Bone marrow (tissue), 2 donors: ENCODE data around the gene SP3.
"Not testable (repeated sequence)": the region's sequence is repeated elsewhere in the genome, so short reads cannot be mapped to it uniquely, and the experiment has no call there.

ENCODE experiments used
- DNase-seq, 2 donors: peaks; one replicate each; lab custom pipeline; 2025; lab: John Stamatoyannopoulos, UW

SP3 gene

DNA sequence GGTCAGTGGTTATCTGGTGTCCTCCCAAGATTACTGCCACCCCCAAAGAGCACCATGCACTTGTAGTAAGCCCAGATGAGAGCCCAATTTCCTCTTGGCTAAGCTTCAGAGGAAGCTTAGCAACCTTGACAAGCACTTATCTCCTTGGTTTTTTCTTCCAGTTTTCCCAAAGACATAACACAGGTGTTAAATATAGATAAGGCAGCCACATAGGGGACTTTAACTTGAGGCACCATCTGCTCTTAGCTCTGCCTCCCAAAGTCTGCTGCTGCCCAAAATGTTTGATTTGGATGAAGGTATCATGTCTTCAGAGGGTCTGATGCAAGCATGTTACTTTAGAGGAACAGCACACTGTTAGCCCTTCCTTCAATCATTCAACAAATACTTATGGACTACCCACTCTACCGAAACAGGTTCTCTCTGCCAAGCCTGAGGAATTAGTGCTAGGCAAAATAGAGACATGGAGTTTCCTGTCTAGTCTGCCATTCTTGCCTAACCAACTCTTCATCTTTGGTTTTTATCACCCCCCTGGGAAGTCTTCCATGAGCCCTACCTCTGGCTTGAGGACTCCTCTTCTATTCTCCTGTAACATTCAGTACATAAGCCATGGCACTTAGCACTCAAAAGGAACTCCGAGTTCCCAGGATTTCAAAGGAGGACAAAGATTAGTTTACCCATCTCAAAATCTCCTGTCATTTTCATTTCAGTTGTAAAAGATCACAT is 73.7 kb downstream of the SP3 start:
- no peak for DNase-seq

DNA sequence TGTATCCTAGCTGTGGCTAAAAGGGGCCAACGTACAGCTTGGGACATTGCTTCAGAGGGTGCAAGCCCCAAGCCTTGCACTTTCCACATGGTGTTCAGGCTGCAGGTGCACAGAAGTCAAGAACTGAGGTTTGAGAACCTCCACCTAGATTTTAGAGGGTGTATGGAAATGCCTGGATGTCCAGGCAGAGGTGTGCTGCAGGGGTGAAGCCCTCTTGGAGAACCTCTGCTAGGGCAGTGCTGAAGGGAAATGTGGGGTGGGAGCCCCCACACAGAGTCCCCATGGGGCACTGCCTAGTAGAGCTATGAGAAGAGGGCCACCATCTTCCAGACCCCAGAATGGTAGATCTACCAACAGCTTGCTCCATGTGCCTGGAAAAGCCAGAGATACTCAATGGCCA is 75.7 kb downstream of the SP3 start:
- DNase-seq: not testable (repeated sequence)

DNA sequence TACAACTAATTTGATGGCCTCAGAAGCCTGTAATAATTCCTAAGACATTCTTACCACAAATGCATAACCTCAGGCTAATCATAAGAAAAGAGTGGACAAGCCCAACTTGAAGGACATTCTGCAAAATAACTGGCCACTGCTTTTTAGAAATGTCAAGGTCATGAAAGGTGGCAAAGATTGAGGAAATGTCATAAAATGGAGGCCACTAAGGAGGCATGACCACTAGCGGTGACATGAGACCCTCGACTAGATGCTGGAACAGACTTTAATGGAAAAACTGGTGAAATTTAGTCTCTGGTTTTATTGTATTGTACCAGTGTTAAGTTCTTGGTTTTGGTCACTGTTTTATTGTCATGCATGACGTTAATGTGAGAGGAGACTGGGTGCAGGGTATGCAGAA is 78.6 kb downstream of the SP3 start:
- no peak for DNase-seq

DNA sequence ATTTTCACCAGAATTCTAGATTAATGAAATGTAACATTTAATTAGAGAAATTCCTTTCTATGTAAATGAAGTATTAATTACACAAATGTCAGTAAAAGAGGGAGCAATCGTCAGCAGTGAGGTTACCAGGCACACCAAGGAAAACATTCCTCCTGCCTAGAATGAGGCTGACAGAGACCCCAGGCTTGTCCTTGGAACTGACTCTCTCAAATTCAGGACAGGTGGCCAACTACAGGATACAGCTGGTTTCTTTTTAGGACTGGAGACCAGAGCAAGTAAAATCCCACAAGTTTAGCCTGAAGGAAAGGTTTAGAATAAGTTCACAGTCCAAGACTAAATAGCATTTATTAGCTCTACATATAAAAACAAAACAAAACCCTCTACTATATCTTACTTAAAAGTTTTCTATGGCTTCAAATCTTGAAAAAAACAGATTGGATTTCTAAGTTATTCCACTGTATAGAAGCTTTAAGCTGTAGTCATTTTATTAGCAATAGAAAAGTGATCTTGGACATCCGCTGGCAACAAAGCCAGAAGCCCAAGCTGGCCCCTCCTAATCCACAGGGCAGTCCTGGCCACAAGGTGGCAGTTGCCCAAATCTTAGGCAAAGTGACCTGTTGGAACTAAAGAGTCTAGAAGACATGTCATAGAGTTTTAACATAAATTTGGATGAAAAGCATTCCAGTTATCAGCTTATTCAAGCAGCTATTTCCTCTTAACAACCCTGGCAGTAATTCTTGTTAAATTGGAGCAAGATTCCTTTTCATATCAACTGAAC is 81.0 kb downstream of the SP3 start:
- no peak for DNase-seq

DNA sequence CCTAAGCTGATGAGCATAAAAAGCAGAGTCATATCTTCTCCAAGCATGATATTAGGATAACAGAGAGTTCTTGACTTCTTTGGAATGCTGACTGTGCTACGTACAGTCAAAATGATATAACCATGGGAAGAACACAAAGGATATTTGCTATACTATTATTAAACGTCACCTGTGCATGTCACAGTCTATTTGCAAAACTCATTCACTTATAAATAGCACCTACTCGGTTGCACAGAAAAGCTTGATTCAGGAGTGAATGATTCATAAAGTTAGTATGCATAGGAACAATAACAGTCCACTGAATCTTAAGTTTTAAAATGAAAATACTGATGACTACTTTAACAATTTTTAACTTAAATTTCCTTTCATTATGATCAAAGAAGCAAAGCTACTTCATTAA is 83.3 kb downstream of the SP3 start:
- no peak for DNase-seq

DNA sequence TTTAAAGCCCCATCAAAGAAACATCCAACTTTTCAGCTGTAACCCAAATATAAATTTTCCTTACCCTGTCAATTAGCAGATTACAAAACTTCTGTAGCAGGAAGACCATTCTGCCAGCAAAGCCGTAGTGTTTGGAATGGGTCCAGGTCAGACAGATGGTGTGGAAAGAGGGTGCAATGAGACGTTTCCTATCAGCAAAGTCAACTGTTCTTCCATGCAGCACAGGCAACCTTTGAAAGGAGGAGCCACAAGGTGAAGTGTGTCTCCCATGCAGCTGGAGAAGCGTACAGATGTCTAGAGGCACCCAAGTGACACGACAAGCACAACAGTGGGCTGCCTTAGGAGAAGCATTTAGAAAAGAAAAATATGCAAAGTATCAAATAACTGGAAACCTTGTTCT is 83.7 kb downstream of the SP3 start:
- DNase-seq: peak in 1 of 2 donors; percentile 67

DNA sequence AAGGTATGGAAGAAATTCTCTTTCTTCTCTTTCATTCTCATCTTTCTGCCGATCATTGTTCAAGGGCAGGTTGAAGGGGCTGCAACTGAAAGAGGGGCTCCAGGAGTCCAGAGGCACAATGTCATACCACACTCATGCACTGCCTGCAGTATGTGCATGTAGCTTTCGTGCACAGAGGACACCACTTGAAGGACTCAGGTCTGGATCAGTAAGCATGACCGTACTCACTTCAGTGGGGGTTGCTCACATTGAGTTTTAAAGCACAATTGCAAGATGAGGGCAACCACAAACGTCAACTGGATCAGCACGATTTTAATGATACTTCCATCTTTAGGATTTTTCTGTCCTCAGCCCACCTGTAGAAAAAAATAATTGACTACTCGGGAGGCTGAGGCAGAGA is 84.6 kb downstream of the SP3 start:
- no peak for DNase-seq

DNA sequence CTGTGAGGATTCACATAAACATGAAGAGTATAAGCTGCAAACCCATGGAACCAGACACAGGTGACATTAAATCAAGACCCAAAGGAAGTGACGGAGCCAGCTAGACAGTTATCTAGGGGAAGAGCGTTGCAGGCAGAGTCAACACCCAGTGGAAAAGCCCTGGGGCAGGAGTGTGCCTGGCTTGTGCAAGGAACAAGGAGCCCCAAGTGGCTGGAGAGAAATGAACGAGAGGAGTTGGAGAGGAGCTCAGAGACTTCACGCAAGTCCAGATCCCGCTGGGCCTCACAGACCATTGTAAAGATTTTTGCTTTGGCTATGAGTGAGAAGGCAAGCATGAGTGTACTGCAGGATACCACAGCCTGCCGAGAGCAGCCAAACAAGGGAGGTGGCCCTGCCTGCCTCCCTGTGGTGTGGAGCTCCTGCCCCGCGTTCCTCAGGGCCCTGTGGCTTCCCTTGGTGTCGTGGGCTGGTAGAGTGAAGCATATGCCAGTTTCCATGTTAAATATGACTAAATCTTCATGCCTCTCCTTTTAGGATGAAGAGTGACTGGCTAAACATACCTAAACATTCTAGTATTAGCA is 88.2 kb downstream of the SP3 start:
- DNase-seq: no peak

DNA sequence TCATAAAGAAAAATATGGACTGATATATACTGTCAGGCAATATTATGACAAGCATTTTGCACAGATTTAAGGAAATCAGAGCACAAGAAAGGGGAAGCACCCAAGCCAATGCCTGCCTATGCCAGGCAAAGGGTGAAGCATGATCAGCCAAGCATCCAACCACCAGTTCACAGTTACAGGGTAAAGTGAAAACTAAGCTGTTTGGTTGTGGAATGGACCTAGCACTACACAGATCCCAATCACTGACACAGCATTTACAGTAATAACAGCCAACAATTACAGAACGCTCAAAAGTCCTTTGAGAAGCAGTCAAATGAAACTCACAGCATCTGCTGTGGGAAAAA is 90.3 kb downstream of the SP3 start:
- DNase-seq: no peak

DNA sequence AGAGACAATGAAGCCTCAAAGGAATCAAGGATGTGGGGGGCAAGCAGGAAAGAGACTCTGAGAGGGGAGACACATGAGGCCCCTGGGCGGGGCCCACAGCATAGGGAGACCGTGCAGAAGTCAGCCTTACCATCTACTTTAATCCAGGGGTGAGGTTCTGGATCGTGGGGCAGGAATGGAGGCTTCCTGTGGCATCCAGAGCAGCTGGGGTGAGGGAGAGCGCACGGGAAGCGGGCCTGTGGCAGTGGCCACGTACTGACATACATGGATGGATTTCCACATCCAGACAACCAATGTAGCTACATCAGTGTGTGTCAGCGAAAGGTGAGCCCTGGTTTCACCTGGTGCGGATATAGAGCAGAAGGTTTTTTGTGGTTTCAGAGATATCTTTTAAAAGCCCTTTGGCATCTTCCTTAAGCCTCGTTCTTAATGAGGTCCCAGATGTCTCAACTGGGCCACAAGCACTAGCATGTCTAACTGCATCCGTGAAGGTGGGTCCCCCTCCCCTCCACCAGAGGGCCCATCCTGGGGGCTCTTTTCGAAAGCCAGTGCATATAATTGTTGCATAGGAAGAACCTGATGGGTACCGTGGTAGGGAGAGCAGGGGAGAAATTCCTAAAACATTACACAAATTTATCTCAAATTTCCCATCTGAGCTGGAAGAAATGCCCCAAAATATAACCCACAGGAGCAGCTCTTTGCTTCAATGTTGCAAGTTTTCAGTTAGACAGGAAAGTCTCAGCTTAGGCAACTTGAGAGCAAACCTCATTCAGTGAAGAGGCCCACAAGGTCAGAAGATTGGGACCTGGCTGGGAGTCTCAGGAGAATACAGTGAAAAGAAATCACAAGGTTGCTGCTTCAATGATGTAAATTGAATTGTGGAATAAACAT is 90.9 kb downstream of the SP3 start:
- no peak for DNase-seq

DNA sequence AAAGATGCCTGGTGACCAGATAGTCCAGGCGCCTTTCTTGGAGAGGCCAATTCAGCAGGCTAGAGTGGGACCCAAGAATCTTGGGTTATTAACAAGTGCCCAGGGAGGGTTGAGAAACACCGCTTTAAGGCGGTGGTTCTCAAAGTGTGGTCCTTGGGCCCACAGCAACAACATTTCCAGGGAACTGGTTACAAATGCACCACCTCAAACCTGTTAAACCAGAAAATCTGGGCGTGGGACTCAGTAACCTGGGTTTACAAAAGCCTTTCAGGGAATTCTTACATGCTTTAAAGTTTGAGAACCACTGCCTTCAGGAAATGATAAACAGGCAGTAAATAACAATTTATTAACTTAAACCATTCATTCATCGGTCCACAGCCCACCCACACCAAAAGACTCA is 92.5 kb downstream of the SP3 start:
- DNase-seq: no peak

DNA sequence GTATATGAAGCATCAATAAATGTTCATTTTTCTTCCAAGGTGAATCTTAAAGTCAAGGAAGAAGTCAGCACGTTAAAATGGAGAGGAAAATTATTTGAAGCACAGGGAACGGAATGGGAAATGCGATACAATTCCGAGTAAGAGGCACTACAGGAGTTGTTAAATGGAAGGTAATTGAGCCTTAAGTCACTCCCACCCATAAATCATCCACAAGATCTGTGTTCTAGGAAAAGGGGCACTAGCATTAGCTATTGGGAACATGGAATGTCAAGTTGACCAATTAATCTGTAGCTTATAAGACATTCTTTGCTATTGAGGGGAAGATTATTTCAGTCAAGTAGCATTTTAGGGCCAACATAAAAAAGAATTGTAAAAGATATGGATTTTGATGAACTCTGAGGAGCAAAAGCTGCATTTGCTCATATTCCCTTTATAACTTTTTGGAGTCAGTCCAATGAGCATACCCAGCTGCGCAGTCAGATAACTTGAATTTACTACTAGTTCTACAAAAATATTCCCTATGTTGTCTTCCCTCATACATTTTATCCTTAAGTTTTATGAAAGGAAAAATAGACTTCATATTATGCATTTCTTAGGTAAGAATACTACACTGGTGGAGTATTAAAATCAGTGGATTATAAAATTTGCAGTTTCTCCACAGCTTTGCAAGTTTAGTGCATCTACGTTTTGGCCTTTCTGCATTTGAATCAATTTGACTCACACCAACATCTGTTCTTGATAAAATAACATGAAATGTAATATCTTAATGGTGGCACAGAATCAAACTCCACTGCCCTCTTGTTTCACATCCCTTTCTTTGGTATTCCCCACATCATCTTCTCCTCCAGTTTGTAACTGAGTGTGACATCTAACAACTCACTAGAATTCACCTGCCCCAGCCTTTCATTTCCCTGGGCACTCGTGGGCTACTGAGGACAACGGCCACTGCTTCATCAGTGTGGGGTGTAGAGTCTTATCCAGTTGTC is 95.6 kb downstream of the SP3 start:
- no peak for DNase-seq

DNA sequence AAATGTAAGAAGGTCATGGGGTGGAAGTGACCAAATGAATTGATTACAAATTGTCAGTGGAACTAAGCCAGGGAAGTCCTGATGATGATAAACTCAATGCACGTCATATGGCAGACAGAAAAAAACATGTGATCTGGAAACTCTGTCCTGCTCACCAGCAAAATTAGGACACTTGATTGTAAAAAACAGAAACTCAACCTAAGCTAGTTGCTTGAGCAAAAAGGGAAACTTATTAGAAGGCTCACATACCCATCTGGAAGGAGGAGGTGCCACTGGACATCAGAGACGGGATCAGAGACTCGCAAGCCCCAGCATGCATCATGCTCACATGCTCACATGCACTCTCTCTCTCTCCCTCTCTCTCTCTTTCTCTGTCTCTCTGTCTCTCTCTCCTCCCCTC is 96.8 kb downstream of the SP3 start:
- DNase-seq: no peak

DNA sequence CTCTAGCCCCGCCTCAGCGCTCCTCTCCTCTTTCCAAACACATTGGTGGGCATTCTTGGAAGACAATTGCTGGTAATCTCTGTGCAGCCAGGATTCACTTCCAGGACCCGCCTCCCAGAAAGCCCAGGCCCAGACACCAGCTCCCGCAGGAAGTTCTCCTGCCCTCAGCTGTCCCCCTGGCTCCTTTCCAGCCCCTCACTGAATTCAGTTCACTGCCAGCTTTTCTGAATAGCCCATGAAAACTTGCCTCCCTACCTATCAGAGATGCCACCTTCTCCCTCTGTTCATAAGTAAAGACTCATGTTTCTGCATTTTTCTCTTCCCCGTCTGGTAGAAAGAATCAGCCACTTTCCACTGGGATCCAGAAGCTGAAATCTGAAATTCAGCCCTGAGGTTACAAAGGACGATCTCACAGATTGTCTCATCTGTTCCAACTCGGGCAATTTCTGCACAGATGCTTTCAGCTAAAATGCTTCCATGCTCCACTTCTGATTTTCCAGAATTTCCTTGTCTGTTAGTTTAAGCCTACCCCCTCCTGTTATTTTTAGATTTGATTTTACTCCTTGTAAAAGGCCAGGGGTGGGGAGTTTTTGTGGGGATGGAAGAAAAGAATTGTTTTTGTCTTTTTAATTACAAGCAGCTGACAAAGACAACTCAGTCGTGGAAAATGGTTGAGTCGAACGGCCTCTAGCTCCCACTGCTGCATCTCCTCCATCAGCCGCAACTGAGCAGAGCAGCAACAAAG is 98.1 kb downstream of the SP3 start:
- no peak for DNase-seq

DNA sequence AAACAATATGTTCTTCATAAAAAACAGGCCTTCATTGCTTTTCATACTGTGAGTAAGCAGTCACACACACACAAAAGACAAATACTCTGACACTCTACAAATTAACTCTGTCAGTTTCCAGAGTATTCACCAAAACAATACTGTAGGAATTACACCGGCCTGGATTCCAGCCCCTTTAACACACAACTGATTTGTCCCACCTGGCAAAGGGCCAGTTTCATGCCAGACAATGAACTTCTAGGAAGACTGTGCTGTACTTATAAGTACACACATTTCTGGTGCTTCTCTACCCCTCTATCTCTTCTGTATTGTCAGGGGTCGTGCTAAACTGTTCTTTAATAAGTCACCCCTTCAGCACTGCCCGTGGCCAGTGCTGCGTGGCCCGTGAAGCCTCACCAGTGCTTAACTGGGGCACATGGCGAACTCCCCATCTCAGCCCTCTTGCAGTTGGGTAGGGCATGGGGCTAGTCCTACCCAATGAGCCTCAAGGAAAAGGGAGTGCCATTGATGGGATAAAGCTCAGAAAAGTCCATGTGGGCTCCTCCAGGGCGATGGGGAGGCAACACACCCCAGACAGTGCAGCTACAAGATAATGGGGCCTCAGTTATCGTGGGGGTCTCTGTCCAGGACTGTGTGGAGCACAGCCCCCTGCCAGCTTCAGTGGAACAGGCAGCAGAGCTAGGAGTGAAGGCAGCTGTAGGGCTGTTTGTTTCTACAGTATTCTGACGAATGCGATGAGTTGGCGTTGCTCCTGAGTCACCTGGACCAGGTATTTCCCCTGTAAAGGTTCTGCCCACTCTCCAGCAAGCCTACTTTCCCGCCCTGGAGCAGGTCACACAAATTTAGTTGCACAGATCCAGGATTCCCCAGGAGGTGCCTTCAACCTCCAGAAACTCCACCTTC is 99.0 kb downstream of the SP3 start:
- no peak for DNase-seq

DNA sequence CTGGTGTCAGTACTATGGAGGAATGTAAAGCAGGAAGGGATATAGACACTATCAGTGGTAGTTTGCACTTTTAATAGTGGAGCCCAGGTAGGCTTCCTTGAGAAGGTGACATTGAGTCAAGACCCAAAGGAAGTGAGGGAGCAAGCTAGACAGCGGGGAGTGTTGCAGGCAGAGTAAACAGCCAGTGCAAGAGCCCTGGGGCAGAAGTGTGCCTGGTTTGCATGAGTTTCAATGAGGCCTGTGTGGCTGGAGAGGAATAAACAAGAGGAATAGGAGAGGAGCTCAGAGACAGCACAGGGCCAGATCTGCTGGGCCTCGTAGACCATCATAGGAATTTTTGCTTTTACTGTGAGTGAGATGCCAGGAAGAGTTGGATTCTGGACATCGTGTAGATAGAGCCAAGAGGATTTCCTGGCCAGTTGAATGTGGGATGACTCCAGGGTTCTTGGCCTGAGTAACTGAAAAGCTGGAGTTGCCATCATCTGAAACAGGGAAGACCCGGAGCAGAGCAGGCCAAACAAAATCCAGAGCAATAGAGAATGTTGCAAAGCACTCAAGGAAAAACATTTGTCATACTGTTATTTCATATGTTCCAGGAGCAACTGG is 102.5 kb downstream of the SP3 start:
- no peak for DNase-seq

DNA sequence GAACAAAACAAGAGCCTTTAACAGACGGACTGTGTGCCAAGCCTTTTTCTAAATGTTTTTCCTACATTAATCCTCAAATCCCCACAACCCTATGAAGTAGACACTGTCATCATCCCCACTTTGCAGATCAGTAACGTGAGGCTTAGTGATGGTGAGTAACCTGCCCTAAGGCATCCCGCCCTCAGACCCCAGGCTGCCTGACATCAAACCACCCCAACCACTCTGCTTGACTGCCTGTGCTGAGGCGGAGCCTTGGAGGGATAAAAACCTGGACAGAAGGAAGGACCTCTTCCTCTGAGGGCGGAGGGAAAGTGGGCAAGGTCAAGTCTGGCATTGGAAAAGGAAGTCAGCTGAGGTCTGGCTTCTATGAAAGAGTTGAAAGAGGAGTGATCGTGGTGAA is 104.6 kb downstream of the SP3 start:
- DNase-seq: no peak

DNA sequence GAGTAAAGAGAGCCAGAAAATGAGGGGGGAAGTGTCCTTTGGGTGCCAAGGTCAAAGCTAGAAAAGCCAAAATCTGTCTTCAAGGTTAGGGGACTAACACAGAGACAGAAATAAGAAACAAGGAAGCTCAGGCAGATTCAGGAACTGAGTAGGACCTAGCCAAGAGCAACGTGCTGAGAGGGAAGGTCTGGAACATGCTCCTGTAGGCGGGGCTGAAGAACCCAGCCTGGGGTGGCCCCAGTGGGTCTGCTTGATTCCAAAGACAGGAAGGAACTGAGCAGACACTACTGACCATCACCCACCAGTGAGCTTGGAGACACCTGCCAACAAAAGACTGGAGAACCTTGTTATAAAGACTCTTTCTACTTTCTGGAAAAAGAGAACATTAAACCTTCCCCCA is 105.1 kb downstream of the SP3 start:
- DNase-seq: no peak

DNA sequence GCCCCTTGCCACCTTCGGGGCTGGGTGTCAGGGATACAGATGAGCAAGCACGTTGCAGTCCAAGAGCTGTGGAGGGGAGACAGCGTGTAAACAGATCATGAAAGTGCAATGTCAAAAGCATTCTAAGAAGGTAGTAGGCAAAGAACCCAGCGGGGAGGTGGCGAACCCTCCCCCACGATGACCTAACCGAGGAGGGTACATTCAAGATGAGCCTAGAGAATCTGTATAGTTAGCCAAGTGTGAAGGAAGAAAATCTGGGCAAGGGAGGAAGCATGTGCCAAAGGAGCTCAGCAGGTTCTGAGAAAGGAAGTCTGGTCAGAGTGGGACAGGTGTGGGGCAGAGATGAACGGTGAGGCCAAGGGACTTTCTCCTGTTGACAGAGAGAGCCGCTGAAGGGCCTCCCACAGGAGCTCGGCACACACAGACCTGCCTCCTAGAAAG is 106.9 kb downstream of the SP3 start:
- no peak for DNase-seq
